HG03103 (cell line): Measurements from ENCODE around the gene TAF1.
"Not testable (repeated sequence)": the region's sequence is repeated elsewhere in the genome, so short reads cannot be mapped to it uniquely, and the experiment has no call there.

Experiments used
- ATAC-seq: cut with Tn5 transposase; IDR thresholded peaks from one replicate; pipeline ENCODE4 v1.9.1; 2021; ENCODE audit warnings: low read depth; ENCODE audit not compliant: unreplicated experiment

The TAF1 gene

DNA sequence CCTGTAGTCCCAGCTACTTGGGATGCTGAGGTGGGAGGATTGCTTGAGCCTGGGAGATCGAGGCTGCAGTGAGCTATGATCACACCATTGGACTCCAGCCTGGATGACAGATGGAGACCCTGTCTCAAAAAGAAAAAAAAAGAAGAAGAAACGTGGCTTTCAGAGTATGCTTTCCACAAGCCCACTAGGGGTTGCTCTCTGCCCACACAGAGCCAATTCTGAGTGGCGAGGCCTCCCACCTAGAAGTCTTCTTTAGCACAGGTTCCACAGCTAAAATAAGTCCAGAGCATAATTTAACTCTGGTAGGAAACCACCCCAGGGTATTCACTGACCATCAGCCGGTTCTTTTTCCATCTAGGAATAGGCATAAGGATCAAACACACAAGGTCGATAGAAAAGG lies 50.1 kb downstream of the TAF1 start:
- ATAC-seq, result not testable (repeated sequence)

DNA sequence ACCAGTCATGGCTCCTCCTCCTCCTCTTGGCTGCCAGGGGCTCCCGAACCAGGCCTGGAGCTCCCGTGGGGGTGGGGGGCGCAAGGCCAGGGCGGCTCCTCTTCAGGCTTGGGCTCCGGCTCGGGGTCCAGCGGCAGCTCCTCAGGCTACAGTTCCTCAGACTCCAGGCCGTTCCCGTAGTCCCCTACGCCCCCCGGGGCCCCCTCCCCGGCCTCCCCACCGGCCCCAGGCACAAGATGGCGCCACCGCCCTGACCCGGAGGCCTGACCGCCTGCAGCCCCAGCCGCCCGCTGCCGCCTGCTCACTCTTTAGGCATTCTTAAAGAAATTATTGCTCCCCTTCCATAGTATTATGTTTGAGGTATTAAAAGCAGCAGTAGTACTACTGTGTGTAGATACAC lies 54.5 kb downstream of the TAF1 start:
- no peak for ATAC-seq

DNA sequence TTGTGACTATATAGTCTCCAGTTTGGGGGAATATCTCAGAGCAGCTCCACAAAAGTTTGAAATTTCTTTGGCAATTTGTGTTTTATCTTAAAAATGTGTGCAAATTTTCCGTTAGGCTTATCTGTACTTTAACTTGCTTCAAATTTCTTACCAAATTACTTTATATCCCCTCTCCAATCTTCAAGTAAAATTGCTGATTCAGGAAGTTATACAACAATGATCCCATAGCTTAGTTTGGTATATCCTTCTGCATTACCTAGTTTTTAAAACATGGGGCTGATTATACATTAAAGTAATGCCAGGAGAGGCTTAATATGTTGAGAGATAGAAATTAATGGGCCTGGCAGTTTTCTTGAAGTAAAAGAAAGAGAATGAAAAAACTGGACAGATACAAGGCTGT lies 66.6 kb downstream of the TAF1 start:
- no peak for ATAC-seq

DNA sequence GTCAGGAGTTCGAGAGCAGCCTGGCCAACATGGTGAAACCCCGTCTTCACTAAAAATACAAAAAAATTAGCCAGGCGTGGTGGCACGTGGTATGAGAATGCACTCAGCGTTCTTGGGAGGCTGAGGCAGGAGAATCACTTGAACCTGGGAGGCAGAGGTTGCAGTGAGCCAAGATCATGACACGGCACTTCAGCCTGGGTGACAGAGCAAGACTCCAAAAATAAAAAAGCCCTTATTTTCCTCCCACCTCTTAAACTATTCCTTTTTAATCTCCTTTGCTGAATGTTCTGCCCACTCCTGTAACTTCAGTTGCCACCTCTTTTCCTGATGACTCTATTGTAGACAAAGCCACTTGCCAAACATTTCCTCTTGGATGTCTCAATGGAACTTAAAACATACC lies 72.6 kb downstream of the TAF1 start:
- no peak for ATAC-seq

DNA sequence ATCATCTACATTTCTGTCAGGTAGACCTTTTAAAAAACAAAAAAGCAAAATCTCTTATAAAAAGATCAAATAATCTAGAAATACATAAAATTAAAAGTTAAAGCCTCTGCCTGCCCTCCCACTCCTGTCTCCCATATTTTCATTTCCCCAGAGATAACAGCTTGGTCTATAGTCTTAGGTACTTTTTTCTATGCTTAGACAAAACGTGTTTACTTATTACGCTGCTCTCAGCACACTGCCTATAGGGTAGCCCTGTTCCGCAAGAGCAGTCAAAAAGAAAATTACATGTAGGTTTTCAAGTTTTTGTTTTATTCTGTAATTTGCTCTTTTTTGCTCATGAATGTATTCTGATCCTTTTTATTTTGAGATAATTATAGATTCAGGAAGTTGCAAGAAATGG lies 73.3 kb downstream of the TAF1 start:
- no peak for ATAC-seq

DNA sequence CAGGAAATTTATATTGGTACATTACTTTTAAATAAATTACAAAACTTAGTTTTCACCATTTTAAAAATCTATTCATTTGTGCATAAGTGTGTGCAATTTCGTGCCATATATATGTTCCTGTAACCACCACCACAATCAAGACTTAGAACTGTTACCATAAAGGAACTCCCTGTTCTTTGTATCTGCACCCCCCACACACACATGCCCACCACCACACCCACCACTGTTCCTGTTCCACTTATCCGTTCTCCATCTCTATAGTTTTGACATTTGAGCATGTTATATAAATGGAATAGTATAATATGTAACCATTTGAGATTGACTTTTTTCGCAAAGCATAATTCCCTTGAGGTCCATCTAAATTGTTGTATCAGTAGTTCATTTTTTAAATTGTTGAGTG lies 73.7 kb downstream of the TAF1 start:
- no peak for ATAC-seq

DNA sequence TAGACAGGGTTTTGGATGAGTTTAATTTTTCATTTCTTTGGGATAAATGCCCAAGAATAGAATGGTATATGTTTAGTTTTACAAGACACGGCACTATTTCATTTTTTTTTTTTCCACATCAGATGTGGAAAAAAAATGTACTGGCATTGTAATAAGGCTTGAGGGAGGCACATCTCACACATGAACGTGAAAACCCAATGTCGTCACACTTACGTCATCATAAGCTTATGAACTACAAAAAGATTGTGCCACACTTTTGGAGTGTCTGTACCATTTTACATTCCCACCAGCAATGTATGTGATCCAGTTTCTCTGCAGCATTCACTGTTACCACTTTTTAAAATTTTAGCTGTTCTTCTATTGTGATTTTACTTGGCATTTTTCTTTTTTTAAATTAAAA lies 74.2 kb downstream of the TAF1 start:
- ATAC-seq, result no peak

DNA sequence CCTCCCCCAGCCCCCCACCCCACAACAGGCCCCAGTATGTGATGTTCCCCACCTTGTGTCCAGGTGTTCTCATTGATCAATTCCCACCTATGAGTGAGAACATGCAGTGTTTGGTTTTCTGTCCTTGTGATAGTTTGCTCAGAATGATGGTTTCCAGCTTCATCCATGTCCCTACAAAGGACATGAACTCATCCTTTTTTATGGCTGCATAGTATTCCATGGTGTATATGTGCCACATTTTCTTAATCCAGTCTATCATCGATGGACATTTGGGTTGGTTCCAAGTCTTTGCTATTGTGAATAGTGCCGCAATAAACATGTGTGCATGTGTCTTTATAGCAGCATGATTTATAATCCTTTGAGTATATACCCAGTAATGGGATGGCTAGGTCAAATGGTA lies 75.7 kb downstream of the TAF1 start:
- not testable (repeated sequence) for ATAC-seq

DNA sequence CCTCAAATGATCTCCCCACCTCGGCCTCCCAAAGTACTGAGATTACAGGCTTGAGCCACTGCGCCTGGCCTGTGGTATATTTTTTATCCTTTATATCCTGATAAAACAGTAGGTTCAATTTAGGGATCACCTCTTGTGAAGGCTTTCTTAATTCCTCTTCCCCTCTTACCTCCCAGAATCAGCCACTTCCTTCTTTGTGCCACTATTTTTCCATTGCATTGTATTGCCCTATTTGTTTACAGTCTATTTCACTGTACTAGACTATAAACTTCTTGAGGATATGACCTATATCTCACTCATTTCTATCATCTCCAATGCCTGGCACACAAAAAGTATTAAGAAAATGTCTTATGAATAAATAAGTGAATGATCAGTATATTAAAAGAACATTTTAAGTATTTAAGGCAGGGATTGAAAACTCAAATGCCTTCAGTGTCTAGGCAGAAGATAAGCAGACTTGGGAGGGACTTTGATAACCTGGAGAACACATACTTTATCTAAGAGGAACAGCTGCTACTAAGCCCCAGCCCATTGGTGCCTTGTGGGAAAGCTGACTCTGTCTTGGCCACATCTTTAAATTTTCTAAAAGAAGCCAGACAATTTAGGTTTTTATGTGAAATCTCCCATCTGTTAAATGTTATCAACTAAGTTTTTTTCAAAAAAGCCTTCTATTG lies 84.4 kb downstream of the TAF1 start:
- no peak for ATAC-seq

DNA sequence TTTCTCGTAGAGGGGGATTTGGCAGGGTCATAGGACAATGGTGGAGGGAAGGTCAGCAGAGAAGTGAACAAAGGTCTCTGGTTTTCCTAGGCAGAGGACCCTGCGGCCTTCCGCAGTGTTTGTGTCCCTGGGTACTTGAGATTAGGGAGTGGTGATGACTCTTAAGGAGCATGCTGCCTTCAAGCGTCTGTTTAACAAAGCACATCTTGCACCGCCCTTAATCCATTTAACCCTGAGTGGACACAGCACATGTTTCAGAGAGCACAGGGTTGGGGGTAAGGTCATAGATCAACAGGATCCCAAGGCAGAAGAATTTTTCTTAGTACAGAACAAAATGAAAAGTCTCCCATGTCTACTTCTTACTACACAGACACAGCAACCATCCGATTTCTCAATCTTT lies 85.4 kb downstream of the TAF1 start:
- ATAC-seq, result not testable (repeated sequence)

DNA sequence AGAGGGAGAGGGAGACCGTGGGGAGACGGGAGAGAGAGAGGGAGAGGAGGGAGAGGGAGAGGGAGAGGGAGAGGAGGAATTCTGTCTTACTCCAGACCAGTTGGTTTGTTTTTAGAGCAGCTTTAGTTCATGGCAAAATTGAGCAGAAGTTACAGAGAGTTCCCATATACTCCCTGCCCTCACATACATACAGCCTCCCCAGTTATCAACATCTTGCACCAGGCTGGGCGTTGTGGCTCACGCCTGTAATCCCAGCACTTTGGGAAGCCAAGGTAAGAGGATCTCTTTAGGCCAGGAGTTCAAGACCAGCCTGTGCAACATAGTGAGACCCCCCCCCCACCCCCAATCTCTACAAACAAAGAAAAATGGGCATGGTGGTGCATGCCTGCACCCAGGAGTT lies 86.9 kb downstream of the TAF1 start:
- no peak for ATAC-seq

DNA sequence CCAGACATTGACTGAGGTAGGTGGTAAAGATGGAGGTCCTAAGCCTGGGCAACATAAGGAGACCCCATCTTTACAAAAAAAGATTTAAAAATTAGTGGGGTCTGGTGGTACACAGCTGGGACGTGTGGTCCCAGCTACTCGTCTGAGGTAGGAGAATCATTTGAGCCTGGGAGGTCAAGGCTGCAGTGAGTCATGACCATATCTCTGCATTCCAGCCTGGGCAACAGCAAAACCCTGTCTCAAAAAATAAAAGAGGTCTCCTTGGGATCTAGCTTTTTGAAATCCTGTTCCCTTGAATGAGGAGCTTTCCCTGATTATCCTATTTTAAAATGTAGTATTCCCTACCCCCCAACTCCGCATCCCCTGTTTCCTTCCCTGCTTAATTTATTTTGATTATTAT lies 88.1 kb downstream of the TAF1 start:
- no peak for ATAC-seq

DNA sequence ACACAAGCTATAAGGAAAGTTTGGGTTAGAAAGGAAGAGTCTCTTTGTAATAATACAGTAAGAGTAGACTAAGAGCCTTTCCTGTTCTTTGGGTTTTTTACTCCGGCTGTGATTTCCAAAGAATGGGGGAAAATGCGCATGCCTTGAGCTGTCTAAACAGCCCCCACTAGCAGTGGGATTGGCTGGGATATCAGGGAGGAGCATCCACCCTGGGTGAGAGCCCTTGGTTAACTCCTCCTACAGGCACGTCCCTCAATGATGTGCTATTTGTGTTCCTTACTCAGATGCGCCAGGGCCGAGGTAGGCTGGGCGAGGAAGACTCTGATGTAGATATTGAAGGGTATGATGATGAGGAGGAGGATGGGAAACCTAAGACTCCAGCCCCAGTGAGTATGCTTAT lies 92.7 kb downstream of the TAF1 start:
- no peak for ATAC-seq

DNA sequence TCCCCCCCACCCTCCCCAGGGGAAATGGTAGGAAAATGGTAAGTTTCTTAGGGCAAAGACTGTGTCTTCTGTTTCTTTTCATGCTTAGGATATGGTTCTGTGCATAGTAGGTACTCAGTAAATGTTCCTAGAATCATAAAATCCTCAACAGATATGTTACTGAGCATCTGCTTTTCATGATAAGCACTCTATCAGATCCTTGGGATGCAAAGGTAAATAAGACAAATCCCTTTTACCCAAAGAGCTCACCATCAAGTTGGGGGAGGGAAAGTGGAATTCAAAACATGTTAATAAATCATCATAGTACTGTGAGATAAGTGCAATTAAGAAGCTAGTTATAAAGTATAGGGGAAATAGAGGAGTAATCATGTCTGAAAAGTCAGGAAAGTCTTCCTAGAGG lies 98.8 kb downstream of the TAF1 start:
- ATAC-seq, result no peak

DNA sequence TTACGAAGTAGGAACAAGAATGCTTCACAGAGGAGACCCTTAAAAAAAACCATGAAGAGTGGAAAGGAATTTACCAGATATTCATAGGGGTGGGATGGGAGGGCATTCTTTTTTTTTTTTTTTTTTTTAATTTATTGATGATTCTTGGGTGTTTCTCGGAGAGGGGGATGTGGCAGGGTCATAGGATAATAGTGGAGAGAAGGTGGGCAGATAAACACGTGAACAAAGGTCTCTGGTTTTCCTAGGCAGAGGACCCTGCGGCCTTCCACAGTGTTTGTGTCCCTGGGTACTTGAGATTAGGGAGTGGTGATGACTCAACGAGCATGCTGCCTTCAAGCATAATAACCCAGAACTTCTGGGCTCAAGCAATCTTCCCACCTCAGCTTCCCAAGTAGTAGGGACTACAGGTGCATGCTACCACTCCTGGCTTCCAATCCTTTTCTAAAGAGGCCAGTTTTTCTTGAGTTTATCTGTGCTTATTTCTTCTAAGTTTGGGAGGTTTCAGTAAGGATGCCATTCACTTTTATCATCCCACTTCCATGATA lies 100.9 kb downstream of the TAF1 start:
- ATAC-seq, result no peak

DNA sequence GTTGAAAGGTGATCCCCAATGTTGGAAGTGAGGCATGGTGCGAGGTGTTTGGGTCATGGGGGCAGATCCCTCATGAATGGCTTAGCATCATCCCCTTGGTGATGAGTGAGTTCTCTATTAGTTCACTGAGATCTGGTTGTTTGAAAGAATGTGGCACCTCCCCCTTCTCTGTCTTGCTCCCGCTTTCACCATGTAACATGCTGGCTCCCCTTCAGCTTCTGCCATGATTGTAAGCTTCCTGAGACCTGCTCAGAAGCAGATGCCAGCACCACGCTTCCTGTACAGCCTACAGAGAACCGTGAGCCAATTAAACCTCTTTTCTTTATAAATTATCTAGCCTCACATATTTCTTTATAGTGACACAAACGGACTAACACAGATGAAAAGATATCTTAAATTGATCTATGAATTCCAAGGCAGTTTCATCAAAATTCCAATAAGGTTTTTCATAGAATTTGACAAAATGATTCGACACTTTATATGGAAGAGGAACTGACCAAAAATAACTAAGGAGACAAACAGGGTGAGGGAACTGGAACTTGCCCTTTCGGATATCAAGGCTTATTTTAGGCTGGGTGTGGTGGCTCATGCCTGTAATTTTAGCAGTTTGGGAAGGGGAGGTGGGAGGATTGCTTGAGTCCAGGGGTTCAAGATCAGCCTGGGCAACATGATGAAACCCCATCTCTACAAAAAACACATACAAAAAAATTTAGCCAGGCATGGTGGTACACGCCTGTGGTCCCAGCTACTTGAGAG lies 109.8 kb downstream of the TAF1 start:
- no peak for ATAC-seq

DNA sequence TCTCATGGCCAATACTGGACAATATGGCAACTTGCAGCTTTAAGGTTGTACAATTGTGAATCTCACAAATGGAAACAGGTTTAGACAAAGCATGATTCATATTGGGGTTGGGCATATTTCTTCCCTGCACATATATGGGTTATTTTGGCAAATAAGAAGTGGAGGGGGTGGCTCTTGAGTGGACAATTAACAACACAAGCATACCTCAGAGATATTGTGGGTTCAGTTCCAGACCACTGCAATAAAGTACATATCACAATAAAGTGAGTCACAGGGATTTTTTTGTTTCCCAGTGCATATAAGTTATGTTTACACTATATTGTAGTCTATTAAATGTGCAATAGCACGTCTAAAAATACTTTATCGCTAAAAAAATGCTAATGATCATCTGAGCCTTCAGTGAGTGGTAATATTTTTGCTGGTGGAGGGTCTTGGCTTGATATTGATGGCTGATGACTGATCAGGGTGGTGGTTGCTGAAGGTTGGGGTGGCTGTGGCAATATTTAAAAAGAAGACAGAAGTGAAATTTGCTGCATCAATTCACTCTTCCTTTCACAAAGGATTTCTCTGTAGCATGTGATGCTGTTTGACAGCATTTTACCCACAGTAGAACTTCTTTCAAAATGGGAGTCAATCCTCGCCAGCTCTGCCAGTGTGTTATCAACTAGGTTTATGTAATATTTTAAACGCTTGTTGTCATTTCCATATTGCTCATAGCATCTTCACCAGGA lies 116.2 kb downstream of the TAF1 start:
- no peak for ATAC-seq

DNA sequence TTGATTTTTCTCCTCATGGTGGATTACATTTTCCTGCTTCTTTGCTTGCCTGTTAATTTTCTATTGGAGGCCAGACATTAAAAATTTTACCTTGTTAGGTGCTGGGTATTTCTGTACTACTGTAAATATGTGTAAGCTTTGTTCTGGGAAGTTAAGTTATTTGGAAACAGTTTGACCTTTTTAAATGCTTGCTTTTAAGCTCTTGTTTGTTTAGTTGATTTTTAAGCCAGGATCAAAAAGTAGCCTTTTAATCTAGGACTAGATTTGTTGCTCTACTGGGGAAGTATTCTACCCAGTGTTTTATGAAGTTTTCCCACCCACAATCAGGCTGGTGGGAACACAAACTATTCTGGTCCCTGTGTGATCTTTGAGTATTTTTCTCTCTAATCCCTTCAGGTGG lies 121.7 kb downstream of the TAF1 start:
- ATAC-seq, result no peak

DNA sequence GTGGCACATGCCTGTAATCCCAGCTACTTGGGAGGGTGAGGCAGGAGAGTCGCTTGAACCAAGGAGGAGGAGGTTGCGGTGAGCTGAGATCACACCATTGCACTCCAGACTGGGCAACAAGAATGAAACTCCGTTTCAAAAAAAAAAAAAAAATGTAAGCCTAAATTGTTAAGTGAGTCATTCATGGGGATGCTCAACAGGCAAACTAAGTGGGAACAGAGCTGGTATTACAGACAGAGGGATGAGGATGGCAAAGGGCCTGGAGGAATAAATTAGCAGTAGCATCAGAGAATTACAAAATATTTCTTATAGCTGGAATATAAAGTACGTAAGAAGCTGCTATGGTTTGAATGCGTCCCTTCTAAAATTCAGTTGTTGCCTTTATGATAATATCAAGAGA lies 123.4 kb downstream of the TAF1 start:
- no peak for ATAC-seq

DNA sequence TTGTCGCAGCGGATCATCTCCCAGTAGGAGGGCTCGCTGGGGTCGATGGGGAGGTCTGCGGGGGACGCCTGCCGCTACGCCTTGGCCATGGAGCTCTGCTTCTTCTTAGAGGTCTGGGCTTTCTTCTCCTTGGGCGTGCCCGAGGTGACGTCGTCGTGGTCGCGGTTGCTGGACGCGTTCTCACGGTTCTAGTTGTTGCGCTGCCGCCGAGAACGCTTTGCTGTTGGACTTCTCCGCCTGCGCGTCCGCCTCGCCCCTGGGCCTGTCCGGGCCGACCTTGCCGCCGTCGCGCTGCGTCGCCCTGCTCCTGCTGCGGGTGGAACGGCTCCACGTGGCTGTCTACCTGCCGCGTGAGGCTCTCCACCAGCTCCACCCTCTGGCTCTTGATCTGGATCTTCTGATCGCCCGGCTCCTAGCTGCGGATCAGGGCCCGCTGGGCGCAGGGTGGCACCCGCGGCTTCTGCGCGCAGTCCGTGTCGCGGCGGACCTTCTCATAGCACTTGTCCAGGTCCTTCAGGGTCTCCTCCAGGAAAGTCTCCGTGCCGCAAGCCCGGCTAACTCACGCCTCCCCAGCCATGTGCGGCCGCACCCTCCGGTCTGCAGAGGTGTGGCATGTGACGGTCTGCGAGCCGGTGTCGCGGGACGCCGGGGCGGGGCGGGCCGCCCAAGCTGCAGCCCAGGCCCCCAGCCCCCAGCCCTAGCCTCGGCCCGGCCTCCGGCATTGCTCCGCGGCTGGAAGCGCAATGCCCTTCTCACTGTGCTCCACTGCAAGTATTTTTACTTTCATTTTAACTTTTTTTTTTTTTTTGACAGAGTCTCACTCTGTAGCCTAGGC lies 126.3 kb downstream of the TAF1 start:
- ATAC-seq, result no peak
